ENCODE results near the gene C2orf69. TPM values are rescaled to one million over a fixed set of nuclear protein-coding genes. Genes with fewer than 3 reads are reported as not detected.

Gene C2orf69
- total RNA-seq, 1 donor from 2014 or later: 7.9 TPM

DNA sequence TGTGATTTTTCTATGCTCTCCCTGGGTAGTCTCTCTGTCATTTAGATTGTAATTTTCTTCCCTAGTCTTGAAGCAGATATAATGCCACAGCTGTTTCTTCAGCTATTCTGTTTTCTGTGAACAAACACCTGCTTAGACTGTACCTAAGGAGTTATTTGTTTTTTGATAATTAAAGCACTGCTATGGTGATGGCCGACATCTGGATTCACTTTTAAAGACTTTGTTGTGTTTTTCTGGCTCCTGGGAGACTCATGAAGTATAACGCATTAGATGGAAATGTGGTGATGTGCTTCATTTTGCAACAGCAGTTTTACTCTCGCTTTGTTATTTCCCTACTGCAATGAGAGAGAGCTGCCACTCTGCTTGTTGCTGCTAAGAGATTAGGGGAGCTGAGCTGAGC, 15.7 kb upstream of the C2orf69 start:
- H3K4me1 Mint-ChIP-seq (ENCODE audit: low read depth, unreplicated experiment): no peaks in the 10 kb centered on the region
- no peak overlapping the region for H3K27ac ChIP-seq (ENCODE audit: low read depth, low read length)
- H3K4me2 ChIP-seq (ENCODE audit: low read length): no peak overlapping the region
- H3K4me3 ChIP-seq (ENCODE audit: insufficient read depth, low read depth, low read length): no peak overlapping the region
- no peaks in the 10 kb centered on the region for H4K20me1 ChIP-seq (ENCODE audit: insufficient read depth, low read length)
- H3K9me3 ChIP-seq (ENCODE audit: insufficient read depth, low read depth, low read length): no peaks in the 10 kb centered on the region
- H3K36me3 Mint-ChIP-seq (ENCODE audit: low read depth, unreplicated experiment): no peaks in the 10 kb centered on the region
- FAIRE-seq: no peak
- H3K36me3 ChIP-seq (ENCODE audit: insufficient read depth, low read length): no peaks in the 10 kb centered on the region
- H3K4me1 ChIP-seq (ENCODE audit: insufficient read depth, low read length): no peaks in the 10 kb centered on the region
- H3K27ac Mint-ChIP-seq (ENCODE audit: unreplicated experiment): no peak overlapping the region
- peaks cover 5% of the 10 kb centered on the region for H3K9me3 Mint-ChIP-seq (ENCODE audit: unreplicated experiment)
- H3K27me3 Mint-ChIP-seq (ENCODE audit: low read depth, unreplicated experiment): no peaks in the 10 kb centered on the region
- no peak overlapping the region for H3K4me3 Mint-ChIP-seq (ENCODE audit: unreplicated experiment)
- H3K27me3 ChIP-seq (ENCODE audit: insufficient read depth, low read length): no peaks in the 10 kb centered on the region
- no peak overlapping the region for H2AFZ ChIP-seq (ENCODE audit: low read depth, low read length)
- no peak for TF ChIP-seq EZH2 (IDR thresholded peaks at IDR 0.05; ENCODE audit: insufficient read depth, low read length)
- TF ChIP-seq, protein P1, sequence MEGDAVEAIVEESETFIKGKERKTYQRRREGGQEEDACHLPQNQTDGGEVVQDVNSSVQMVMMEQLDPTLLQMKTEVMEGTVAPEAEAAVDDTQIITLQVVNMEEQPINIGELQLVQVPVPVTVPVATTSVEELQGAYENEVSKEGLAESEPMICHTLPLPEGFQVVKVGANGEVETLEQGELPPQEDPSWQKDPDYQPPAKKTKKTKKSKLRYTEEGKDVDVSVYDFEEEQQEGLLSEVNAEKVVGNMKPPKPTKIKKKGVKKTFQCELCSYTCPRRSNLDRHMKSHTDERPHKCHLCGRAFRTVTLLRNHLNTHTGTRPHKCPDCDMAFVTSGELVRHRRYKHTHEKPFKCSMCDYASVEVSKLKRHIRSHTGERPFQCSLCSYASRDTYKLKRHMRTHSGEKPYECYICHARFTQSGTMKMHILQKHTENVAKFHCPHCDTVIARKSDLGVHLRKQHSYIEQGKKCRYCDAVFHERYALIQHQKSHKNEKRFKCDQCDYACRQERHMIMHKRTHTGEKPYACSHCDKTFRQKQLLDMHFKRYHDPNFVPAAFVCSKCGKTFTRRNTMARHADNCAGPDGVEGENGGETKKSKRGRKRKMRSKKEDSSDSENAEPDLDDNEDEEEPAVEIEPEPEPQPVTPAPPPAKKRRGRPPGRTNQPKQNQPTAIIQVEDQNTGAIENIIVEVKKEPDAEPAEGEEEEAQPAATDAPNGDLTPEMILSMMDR (IDR thresholded peaks at IDR 0.05; ENCODE audit: insufficient read depth, low read depth, low read length): no peak
- no peak for DNase-seq (ENCODE audit: low read depth)
- no peak overlapping the region for H3K9ac ChIP-seq (ENCODE audit: low read length)
- H3K79me2 ChIP-seq (ENCODE audit: insufficient read depth, low read length): no peaks in the 10 kb centered on the region

DNA sequence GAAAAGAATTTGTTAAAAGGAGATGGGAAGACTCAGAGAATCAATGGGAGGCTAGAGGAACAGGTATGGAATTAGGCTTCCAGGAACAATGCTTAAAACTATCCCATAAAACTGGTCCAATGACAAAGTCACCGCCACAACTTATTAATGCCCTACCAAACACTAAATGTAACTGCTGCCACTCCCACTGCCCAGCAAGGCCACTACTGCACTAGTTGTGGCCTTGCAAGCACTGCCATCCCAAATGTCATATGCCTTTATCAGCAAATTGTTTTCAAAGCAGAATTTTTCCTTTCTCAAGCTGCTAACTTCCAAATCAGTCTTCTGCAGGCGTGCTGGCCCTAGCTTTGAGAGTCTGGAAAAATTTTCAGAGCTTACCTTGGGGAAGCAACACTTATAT, 14.5 kb upstream of the C2orf69 start:
- no peaks in the 10 kb centered on the region for H3K27me3 ChIP-seq (ENCODE audit: insufficient read depth, low read length)
- no peak overlapping the region for H3K9ac ChIP-seq (ENCODE audit: low read length)
- TF ChIP-seq, protein P1 (IDR thresholded peaks at IDR 0.05; ENCODE audit: insufficient read depth, low read depth, low read length): no peak
- TF ChIP-seq EZH2 (IDR thresholded peaks at IDR 0.05; ENCODE audit: insufficient read depth, low read length): no peak
- no peaks in the 10 kb centered on the region for H3K79me2 ChIP-seq (ENCODE audit: insufficient read depth, low read length)
- Mint-ChIP-seq H3K27me3 (ENCODE audit: low read depth, unreplicated experiment) (no peaks in the 10 kb centered on the region), H3K36me3 (ENCODE audit: low read depth, unreplicated experiment) (no peaks in the 10 kb centered on the region), H3K4me3 (ENCODE audit: unreplicated experiment) (no peak overlapping the region), H3K27ac (ENCODE audit: unreplicated experiment) (no peak overlapping the region), H3K9me3 (ENCODE audit: unreplicated experiment) (peaks cover 4% of the 10 kb centered on the region), H3K4me1 (ENCODE audit: low read depth, unreplicated experiment) (no peaks in the 10 kb centered on the region)
- DNase-seq (ENCODE audit: low read depth) (no peak), FAIRE-seq (no peak)
- no peak overlapping the region for H3K4me3 ChIP-seq (ENCODE audit: insufficient read depth, low read depth, low read length)
- no peaks in the 10 kb centered on the region for H3K36me3 ChIP-seq (ENCODE audit: insufficient read depth, low read length)
- no peaks in the 10 kb centered on the region for H3K9me3 ChIP-seq (ENCODE audit: insufficient read depth, low read depth, low read length)
- H3K27ac ChIP-seq (ENCODE audit: low read depth, low read length): no peak overlapping the region
- H3K4me2 ChIP-seq (ENCODE audit: low read length): no peak overlapping the region
- H2AFZ ChIP-seq (ENCODE audit: low read depth, low read length): no peak overlapping the region
- H4K20me1 ChIP-seq (ENCODE audit: insufficient read depth, low read length): no peaks in the 10 kb centered on the region
- H3K4me1 ChIP-seq (ENCODE audit: insufficient read depth, low read length): no peaks in the 10 kb centered on the region

DNA sequence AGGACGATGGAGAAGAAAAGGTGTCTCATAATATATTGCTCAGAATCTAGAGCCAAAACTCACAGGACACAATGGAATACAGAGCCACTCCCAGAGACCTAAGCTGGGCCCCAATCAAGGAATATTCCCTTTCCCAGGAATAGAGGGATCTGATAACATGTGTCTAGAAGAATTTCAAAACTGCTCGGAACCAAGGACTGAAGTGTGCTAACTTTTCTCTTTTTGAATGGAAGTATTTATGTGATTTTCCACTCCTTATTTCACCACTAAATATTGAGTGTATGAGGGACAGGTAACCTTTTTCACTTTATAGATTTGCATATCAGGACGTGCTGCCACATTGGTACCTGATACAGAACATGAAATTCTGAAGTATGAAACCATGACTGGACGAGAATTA, 9.2 kb upstream of the C2orf69 start:
- Mint-ChIP-seq H3K36me3 (ENCODE audit: low read depth, unreplicated experiment) (no peaks in the 10 kb centered on the region), H3K4me3 (ENCODE audit: unreplicated experiment) (no peak overlapping the region), H3K4me1 (ENCODE audit: low read depth, unreplicated experiment) (no peaks in the 10 kb centered on the region), H3K27me3 (ENCODE audit: low read depth, unreplicated experiment) (no peaks in the 10 kb centered on the region), H3K27ac (ENCODE audit: unreplicated experiment) (no peak overlapping the region), H3K9me3 (ENCODE audit: unreplicated experiment) (no peaks in the 10 kb centered on the region)
- Histone ChIP-seq H2AFZ (ENCODE audit: low read depth, low read length) (no peak overlapping the region), H3K27me3 (ENCODE audit: insufficient read depth, low read length) (no peaks in the 10 kb centered on the region), H4K20me1 (ENCODE audit: insufficient read depth, low read length) (no peaks in the 10 kb centered on the region), H3K79me2 (ENCODE audit: insufficient read depth, low read length) (no peaks in the 10 kb centered on the region), H3K4me1 (ENCODE audit: insufficient read depth, low read length) (no peaks in the 10 kb centered on the region), H3K36me3 (ENCODE audit: insufficient read depth, low read length) (no peaks in the 10 kb centered on the region), H3K27ac (ENCODE audit: low read depth, low read length) (no peak overlapping the region), H3K4me2 (ENCODE audit: low read length) (no peak overlapping the region), H3K4me3 (ENCODE audit: insufficient read depth, low read depth, low read length) (no peak overlapping the region), H3K9ac (ENCODE audit: low read length) (no peak overlapping the region), H3K9me3 (ENCODE audit: insufficient read depth, low read depth, low read length) (no peaks in the 10 kb centered on the region)
- DNase-seq (ENCODE audit: low read depth) (no peak), FAIRE-seq (no peak)
- no peak for TF ChIP-seq EZH2 (IDR thresholded peaks at IDR 0.05; ENCODE audit: insufficient read depth, low read length)
- TF ChIP-seq, protein P1 (IDR thresholded peaks at IDR 0.05; ENCODE audit: insufficient read depth, low read depth, low read length): no peak

All from astrocyte (in vitro differentiated cells and primary cell).